ENCODE measurements around the gene SLC4A5.

The SLC4A5 gene

GRCh38 chr2:74222300-74222650 lies 120.9 kb downstream of the SLC4A5 start:
- no peak for DNase-seq

GRCh38 chr2:74221604-74222299 lies 121.5 kb downstream of the SLC4A5 start:
- H3K79me2 ChIP-seq (ENCODE audit: control insufficient read depth, insufficient read depth, low read length, poor library complexity): no peaks in the 10 kb centered on the region
- no CpG with 5 or more reads among the region's 6 CpGs for WGBS (ENCODE audit: extremely low coverage, insufficient coverage, insufficient read length)
- no peak overlapping the region for H3K4me3 ChIP-seq (ENCODE audit: low read depth, low read length)
- H3K4ac ChIP-seq (ENCODE audit: low read depth, low read length): no peak overlapping the region
- no peak overlapping the region for H4K91ac ChIP-seq (ENCODE audit: low read depth, low read length)
- H3K14ac ChIP-seq (ENCODE audit: low read length): no peak overlapping the region
- no peaks in the 10 kb centered on the region for H3K27me3 ChIP-seq (ENCODE audit: insufficient read depth, low read length)
- no peak overlapping the region for H3K4me2 ChIP-seq (ENCODE audit: low read length)
- H3K4me1 ChIP-seq (ENCODE audit: control insufficient read depth in 1 of 2, insufficient read depth in 2 of 2, low read length in 2 of 2): peaks cover 8 to 15% of the 10 kb centered on the region in 2 experiments
- no peak overlapping the region for H3K18ac ChIP-seq (ENCODE audit: low read length)
- H3K9me3 ChIP-seq (ENCODE audit: insufficient read depth, low read depth, low read length): peaks cover 2% of the 10 kb centered on the region
- H2AK5ac ChIP-seq (ENCODE audit: low read length): no peak overlapping the region
- no peak overlapping the region for H4K12ac ChIP-seq (ENCODE audit: low read depth, low read length)
- no peak for DNase-seq
- no peak overlapping the region for H3K23ac ChIP-seq (ENCODE audit: low read length)
- no peak overlapping the region for H2BK12ac ChIP-seq (ENCODE audit: low read length)
- H3K36me3 ChIP-seq (ENCODE audit: control insufficient read depth in 1 of 2, insufficient read depth in 2 of 2, low read length in 2 of 2): peaks cover 0 to 4% of the 10 kb centered on the region in 2 experiments
- H2BK120ac ChIP-seq (ENCODE audit: insufficient read depth, low read length, poor library complexity): no peak overlapping the region
- H4K8ac ChIP-seq (ENCODE audit: low read depth, low read length): no peak overlapping the region
- no peak overlapping the region for H3K9ac ChIP-seq (ENCODE audit: low read length)
- no peak overlapping the region for H2AFZ ChIP-seq (ENCODE audit: insufficient read depth, low read length, poor library complexity)
- no peak overlapping the region for H2BK5ac ChIP-seq (ENCODE audit: low read depth, low read length, poor library complexity)
- H3K27ac ChIP-seq (ENCODE audit: low read depth, low read length): no peak overlapping the region
- H3K79me1 ChIP-seq (ENCODE audit: low read length): no peaks in the 10 kb centered on the region

More at GRCh38 chr2:74222300-74222650, 120.9 kb downstream of the SLC4A5 start:
- no peak overlapping the region for H3K27ac ChIP-seq (ENCODE audit: low read depth, low read length)
- peaks cover 0 to 4% of the 10 kb centered on the region in 2 experiments for H3K36me3 ChIP-seq (ENCODE audit: control insufficient read depth in 1 of 2, insufficient read depth in 2 of 2, low read length in 2 of 2)
- H3K79me2 ChIP-seq (ENCODE audit: control insufficient read depth, insufficient read depth, low read length, poor library complexity): no peaks in the 10 kb centered on the region
- no peak overlapping the region for H4K12ac ChIP-seq (ENCODE audit: low read depth, low read length)
- H4K91ac ChIP-seq (ENCODE audit: low read depth, low read length): no peak overlapping the region
- peaks cover 9 to 17% of the 10 kb centered on the region in 2 experiments for H3K4me1 ChIP-seq (ENCODE audit: control insufficient read depth in 1 of 2, insufficient read depth in 2 of 2, low read length in 2 of 2)
- H3K4ac ChIP-seq (ENCODE audit: low read depth, low read length): no peak overlapping the region
- H3K9me3 ChIP-seq (ENCODE audit: insufficient read depth, low read depth, low read length): peaks cover 4% of the 10 kb centered on the region
- no peak overlapping the region for H3K23ac ChIP-seq (ENCODE audit: low read length)
- H4K8ac ChIP-seq (ENCODE audit: low read depth, low read length): no peak overlapping the region
- H3K18ac ChIP-seq (ENCODE audit: low read length): no peak overlapping the region
- H2BK5ac ChIP-seq (ENCODE audit: low read depth, low read length, poor library complexity): no peak overlapping the region
- no peak overlapping the region for H2AK5ac ChIP-seq (ENCODE audit: low read length)
- H2BK12ac ChIP-seq (ENCODE audit: low read length): no peak overlapping the region
- H3K14ac ChIP-seq (ENCODE audit: low read length): no peak overlapping the region
- no peak overlapping the region for H3K4me3 ChIP-seq (ENCODE audit: low read depth, low read length)
- no peak overlapping the region for H3K4me2 ChIP-seq (ENCODE audit: low read length)
- H2BK120ac ChIP-seq (ENCODE audit: insufficient read depth, low read length, poor library complexity): no peak overlapping the region
- no peaks in the 10 kb centered on the region for H3K79me1 ChIP-seq (ENCODE audit: low read length)
- no peaks in the 10 kb centered on the region for H3K27me3 ChIP-seq (ENCODE audit: insufficient read depth, low read length)
- H3K9ac ChIP-seq (ENCODE audit: low read length): no peak overlapping the region
- no peak overlapping the region for H2AFZ ChIP-seq (ENCODE audit: insufficient read depth, low read length, poor library complexity)
- WGBS (ENCODE audit: extremely low coverage, insufficient coverage, insufficient read length): no CpG with 5 or more reads among the region's 6 CpGs

GRCh38 chr2:74221091-74221490 lies 122.1 kb downstream of the SLC4A5 start:
- H3K4me3 ChIP-seq (ENCODE audit: low read depth, low read length): no peak overlapping the region

GRCh38 chr2:74219846-74220486 lies 123.2 kb downstream of the SLC4A5 start:
- Histone ChIP-seq H3K4me2 (ENCODE audit: low read length) (no peak overlapping the region), H3K4me3 (ENCODE audit: low read depth, low read length) (no peak overlapping the region), H3K27ac (ENCODE audit: low read depth, low read length) (no peak overlapping the region), H3K23ac (ENCODE audit: low read length) (no peak overlapping the region), H3K79me1 (ENCODE audit: low read length) (no peaks in the 10 kb centered on the region), H3K4me1 (ENCODE audit: control insufficient read depth in 1 of 2, insufficient read depth in 2 of 2, low read length in 2 of 2) (peaks cover 0 to 5% of the 10 kb centered on the region in 2 experiments), H2AFZ (ENCODE audit: insufficient read depth, low read length, poor library complexity) (no peak overlapping the region), H3K36me3 (ENCODE audit: control insufficient read depth in 1 of 2, insufficient read depth in 2 of 2, low read length in 2 of 2) (peaks cover 5 to 12% of the 10 kb centered on the region in 2 experiments), H2BK5ac (ENCODE audit: low read depth, low read length, poor library complexity) (no peak overlapping the region), H3K79me2 (ENCODE audit: control insufficient read depth, insufficient read depth, low read length, poor library complexity) (no peaks in the 10 kb centered on the region), H4K12ac (ENCODE audit: low read depth, low read length) (no peak overlapping the region), H4K8ac (ENCODE audit: low read depth, low read length) (no peak overlapping the region), H3K14ac (ENCODE audit: low read length) (no peak overlapping the region), H3K27me3 (ENCODE audit: insufficient read depth, low read length) (no peaks in the 10 kb centered on the region), H3K18ac (ENCODE audit: low read length) (no peak overlapping the region), H3K4ac (ENCODE audit: low read depth, low read length) (no peak overlapping the region), H2BK12ac (ENCODE audit: low read length) (no peak overlapping the region), H2BK120ac (ENCODE audit: insufficient read depth, low read length, poor library complexity) (no peak overlapping the region), H3K9me3 (ENCODE audit: insufficient read depth, low read depth, low read length) (no peaks in the 10 kb centered on the region), H4K91ac (ENCODE audit: low read depth, low read length) (no peak overlapping the region), H2AK5ac (ENCODE audit: low read length) (no peak overlapping the region), H3K9ac (ENCODE audit: low read length) (no peak overlapping the region)
- no CpG with 5 or more reads among the region's 5 CpGs for WGBS (ENCODE audit: extremely low coverage, insufficient coverage, insufficient read length)
- no peak for DNase-seq

More at GRCh38 chr2:74221091-74221490, 122.1 kb downstream of the SLC4A5 start:
- Histone ChIP-seq H3K18ac (ENCODE audit: low read length) (no peak overlapping the region), H3K23ac (ENCODE audit: low read length) (no peak overlapping the region), H4K8ac (ENCODE audit: low read depth, low read length) (no peak overlapping the region), H2AK5ac (ENCODE audit: low read length) (no peak overlapping the region), H3K27ac (ENCODE audit: low read depth, low read length) (no peak overlapping the region), H2BK120ac (ENCODE audit: insufficient read depth, low read length, poor library complexity) (no peak overlapping the region), H3K36me3 (ENCODE audit: control insufficient read depth in 1 of 2, insufficient read depth in 2 of 2, low read length in 2 of 2) (peaks cover 3 to 7% of the 10 kb centered on the region in 2 experiments), H3K79me2 (ENCODE audit: control insufficient read depth, insufficient read depth, low read length, poor library complexity) (no peaks in the 10 kb centered on the region), H3K9ac (ENCODE audit: low read length) (no peak overlapping the region), H3K4me1 (ENCODE audit: control insufficient read depth in 1 of 2, insufficient read depth in 2 of 2, low read length in 2 of 2) (peaks cover 5 to 10% of the 10 kb centered on the region in 2 experiments), H3K4ac (ENCODE audit: low read depth, low read length) (no peak overlapping the region), H3K9me3 (ENCODE audit: insufficient read depth, low read depth, low read length) (no peaks in the 10 kb centered on the region), H2AFZ (ENCODE audit: insufficient read depth, low read length, poor library complexity) (no peak overlapping the region), H3K27me3 (ENCODE audit: insufficient read depth, low read length) (no peaks in the 10 kb centered on the region), H4K91ac (ENCODE audit: low read depth, low read length) (no peak overlapping the region), H3K14ac (ENCODE audit: low read length) (no peak overlapping the region), H2BK12ac (ENCODE audit: low read length) (no peak overlapping the region), H3K79me1 (ENCODE audit: low read length) (no peaks in the 10 kb centered on the region), H2BK5ac (ENCODE audit: low read depth, low read length, poor library complexity) (no peak overlapping the region), H3K4me2 (ENCODE audit: low read length) (no peak overlapping the region), H4K12ac (ENCODE audit: low read depth, low read length) (no peak overlapping the region)
- DNase-seq: peak; percentile 56 to 80
- no CpG with 5 or more reads among the region's 6 CpGs for WGBS (ENCODE audit: extremely low coverage, insufficient coverage, insufficient read length)

Data from trophoblast cell (in vitro differentiated cells and primary cell).